Upper lobe of left lung (tissue), 4 donors: ENCODE results near the gene FRAS1.

Source experiments
- CTCF ChIP-seq, 6 experiments: fragments of 450-650 bp in 4 of 6; fragments of 200-600 bp in 2 of 6; sonication (generic) in 2 of 6; IDR thresholded peaks; one replicate each; pipeline ENCODE4 v1.5.1; 2016 to 2019; ENCODE audit warnings: antibody characterized with exemption in 6 of 6
- EP300 ChIP-seq, 4 donors: sonication (generic); formaldehyde crosslinking; IDR thresholded peaks; one replicate each; pipeline ENCODE4 v1.5.1; 2017; ENCODE audit warnings: antibody characterized with exemption in 4 of 4, control low read depth in 2 of 4
- POLR2A ChIP-seq, 4 donors: fragments of 450-650 bp; IDR thresholded peaks; one replicate each; pipeline ENCODE4 v1.5.1; 2016 to 2017; ENCODE audit warnings: antibody characterized with exemption in 4 of 4, mild to moderate bottlenecking in 2 of 4
- POLR2AphosphoS5 ChIP-seq, 2 donors: sonication (generic); formaldehyde crosslinking; IDR thresholded peaks; one replicate each; pipeline ENCODE4 v1.5.1; 2017; ENCODE audit warnings: antibody characterized with exemption in 2 of 2

GRCh38 chr4:78057600-78058550 is 752 bp downstream of the FRAS1 start:
- TF ChIP-seq CTCF (IDR thresholded peaks at IDR 0.05) (no peak), POLR2AphosphoS5 (IDR thresholded peaks at IDR 0.05) (no peak), POLR2A (IDR thresholded peaks at IDR 0.05) (no peak), EP300 (IDR thresholded peaks at IDR 0.05) (no peak)
